Measurements from ENCODE around the gene AKR1C3.

DNA sequence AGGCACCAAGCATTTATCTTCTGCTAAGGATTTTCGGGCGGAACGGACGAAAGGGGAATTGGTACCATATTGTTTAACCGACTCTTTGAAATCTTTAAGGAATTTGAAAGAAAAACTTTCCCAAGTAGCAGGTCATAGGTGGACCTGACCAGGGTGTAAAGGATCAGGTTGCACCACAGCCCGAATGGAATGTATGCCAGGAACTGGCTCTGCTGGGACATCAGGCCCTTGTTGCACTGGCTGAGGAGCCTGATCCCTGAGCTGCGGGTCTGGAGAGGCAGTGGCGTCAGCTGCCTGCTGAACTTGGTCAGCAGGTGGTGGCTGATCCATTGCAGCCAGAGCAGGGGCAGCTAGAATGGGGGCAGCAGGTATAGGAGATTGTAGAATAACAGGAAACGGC is 49.1 kb upstream of the AKR1C3 start:
- TF ChIP-seq POLR2AphosphoS5 (IDR thresholded peaks at IDR 0.05) = no peak
- TF ChIP-seq, protein P1, sequence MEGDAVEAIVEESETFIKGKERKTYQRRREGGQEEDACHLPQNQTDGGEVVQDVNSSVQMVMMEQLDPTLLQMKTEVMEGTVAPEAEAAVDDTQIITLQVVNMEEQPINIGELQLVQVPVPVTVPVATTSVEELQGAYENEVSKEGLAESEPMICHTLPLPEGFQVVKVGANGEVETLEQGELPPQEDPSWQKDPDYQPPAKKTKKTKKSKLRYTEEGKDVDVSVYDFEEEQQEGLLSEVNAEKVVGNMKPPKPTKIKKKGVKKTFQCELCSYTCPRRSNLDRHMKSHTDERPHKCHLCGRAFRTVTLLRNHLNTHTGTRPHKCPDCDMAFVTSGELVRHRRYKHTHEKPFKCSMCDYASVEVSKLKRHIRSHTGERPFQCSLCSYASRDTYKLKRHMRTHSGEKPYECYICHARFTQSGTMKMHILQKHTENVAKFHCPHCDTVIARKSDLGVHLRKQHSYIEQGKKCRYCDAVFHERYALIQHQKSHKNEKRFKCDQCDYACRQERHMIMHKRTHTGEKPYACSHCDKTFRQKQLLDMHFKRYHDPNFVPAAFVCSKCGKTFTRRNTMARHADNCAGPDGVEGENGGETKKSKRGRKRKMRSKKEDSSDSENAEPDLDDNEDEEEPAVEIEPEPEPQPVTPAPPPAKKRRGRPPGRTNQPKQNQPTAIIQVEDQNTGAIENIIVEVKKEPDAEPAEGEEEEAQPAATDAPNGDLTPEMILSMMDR (IDR thresholded peaks at IDR 0.05) = no peak
- no peak for TF ChIP-seq EP300 (IDR thresholded peaks at IDR 0.05)

Measured in stomach (tissue), 4 donors.